ENCODE measurements around the gene EIPR1. TPM values are rescaled to one million over a fixed set of nuclear protein-coding genes. Genes with fewer than 3 reads are reported as not detected.

The EIPR1 gene
- total RNA-seq, 1 experiment from 2014 or later = 22.8 TPM

GRCh38 chr2:3187467-3187866 lies 190.2 kb downstream of the EIPR1 start:
- H3K9me3 Mint-ChIP-seq = no peaks in the 10 kb centered on the region
- DNase-seq (ENCODE audit: low spot score) (no peak), ATAC-seq (no peak)
- no peak overlapping the region for H3K27ac Mint-ChIP-seq
- ChIA-PET CTCF (no interaction called here), POLR2A (no interaction called here)
- TF ChIP-seq ZNF425 (CRISPR knock-in tag; conservative IDR thresholded peaks at IDR 0.05) (no peak), ELF4 (CRISPR knock-in tag; IDR thresholded peaks at IDR 0.05; ENCODE audit: low read depth) (no peak), ZNF512 (CRISPR knock-in tag; IDR thresholded peaks at IDR 0.05; ENCODE audit: borderline replicate concordance) (no peak), FOXJ3 (CRISPR knock-in tag; IDR thresholded peaks at IDR 0.05; ENCODE audit: borderline replicate concordance) (no peak), E2F1 (CRISPR knock-in tag; IDR thresholded peaks at IDR 0.05) (no peak), ZNF416 (CRISPR knock-in tag; IDR thresholded peaks at IDR 0.05) (no peak), NFATC4 (CRISPR knock-in tag; IDR thresholded peaks at IDR 0.05) (no peak), TCF7 (CRISPR knock-in tag; IDR thresholded peaks at IDR 0.05; ENCODE audit: low read depth) (no peak), RELA (CRISPR knock-in tag; IDR thresholded peaks at IDR 0.05; ENCODE audit: borderline replicate concordance) (no peak), HMGA2 (CRISPR knock-in tag; IDR thresholded peaks at IDR 0.05) (no peak), KAT7 (CRISPR knock-in tag; IDR thresholded peaks at IDR 0.05; ENCODE audit: borderline replicate concordance) (no peak), AR (CRISPR knock-in tag; IDR thresholded peaks at IDR 0.05) (no peak), GRHL2 (CRISPR knock-in tag; IDR thresholded peaks at IDR 0.05; ENCODE audit: insufficient replicate concordance, severe bottlenecking) (no peak), ERG (CRISPR knock-in tag; IDR thresholded peaks at IDR 0.05) (no peak), ZNF263 (CRISPR knock-in tag; IDR thresholded peaks at IDR 0.05; ENCODE audit: low read depth) (no peak)
- no peaks in the 10 kb centered on the region for H3K4me1 Mint-ChIP-seq
- H3K4me3 Mint-ChIP-seq = no peak overlapping the region
- H3K27me3 Mint-ChIP-seq (ENCODE audit: low read depth) = no peaks in the 10 kb centered on the region
- H3K36me3 Mint-ChIP-seq = peaks cover 9% of the 10 kb centered on the region

- H3K36me3 Mint-ChIP-seq = peaks cover 7% of the 10 kb centered on the region
- ChIA-PET POLR2A (no interaction called here), CTCF (no interaction called here)
Observed at GRCh38 chr2:3186766-3187165, 190.9 kb downstream of the EIPR1 start.

More at GRCh38 chr2:3186766-3187165, 190.9 kb downstream of the EIPR1 start:
- Mint-ChIP-seq H3K9me3 (no peaks in the 10 kb centered on the region), H3K27me3 (ENCODE audit: low read depth) (no peaks in the 10 kb centered on the region), H3K4me1 (no peaks in the 10 kb centered on the region), H3K27ac (peak overlapping the region; percentile 57; the same call in 1 of the 2 replicates), H3K4me3 (no peak overlapping the region)
- DNase-seq (ENCODE audit: low spot score) (no peak), ATAC-seq (no peak)
- TF ChIP-seq MAX (CRISPR knock-in tag; IDR thresholded peaks at IDR 0.05) (no peak), FOXP1 (CRISPR knock-in tag; IDR thresholded peaks at IDR 0.05; ENCODE audit: borderline replicate concordance) (no peak), MYBL2 (CRISPR knock-in tag; IDR thresholded peaks at IDR 0.05) (no peak), ZNF396 (CRISPR knock-in tag; IDR thresholded peaks at IDR 0.05; ENCODE audit: borderline replicate concordance) (no peak)
